HCT116 (cell line): ENCODE results near the gene RASAL2. TPM values are rescaled to one million over a fixed set of nuclear protein-coding genes. Genes with fewer than 3 reads are reported as not detected.

Experiments
- ATAC-seq: fragments of 200-7000 bp; cut with Tn5 transposase; 2 replicates; pipeline ENCODE4 v1.9.1; 2020; ENCODE audit warnings: mild to moderate bottlenecking, moderate library complexity
- BruUV-seq: library from RNA; stranded (reverse); fragments of 400-500 nt; replicated peaks from 2 replicates; lab custom pipeline; 2021; lab: Mats Ljungman, UMichigan
- CTCF ChIA-PET: fragments of 300-600 bp; sonication (Branson Sonifier 250); formaldehyde crosslinking; loops from one replicate; lab custom pipeline; 2021; ENCODE audit warnings: antibody characterized with exemption; lab: Charles Lee
- POLR2A ChIA-PET: fragments of 300-600, 350-600 bp; sonication (Branson Sonifier 250); formaldehyde crosslinking; loops from one replicate; lab custom pipeline; 2021; ENCODE audit warnings: antibody characterized with exemption; lab: Charles Lee
- RAD21 ChIA-PET, 2 experiments: fragments of 300-600 bp; sonication (Branson Sonifier 250); formaldehyde crosslinking; loops; one replicate each; lab custom pipeline; 2023; ENCODE audit warnings: low total read pairs in 2 of 2; ENCODE audit not compliant: uncharacterized antibody in 2 of 2, unreplicated experiment in 2 of 2, low non-redundant PET in 1 of 2; lab: Charles Lee
- DNase-seq: peaks from one replicate; pipeline ENCODE4 v3.0.0-alpha.2; 2010; ENCODE audit warnings: low read depth, low spot score
- H2AFZ ChIP-seq: fragments of 200-600 bp; shearing (Covaris generic), sonication (generic); 2 replicates; pipeline ENCODE4 v1.6.1; 2017; ENCODE audit warnings: low read depth, mixed run types, mixed read lengths, antibody characterized with exemption, low read length; ENCODE audit not compliant: poor library complexity, severe bottlenecking
- H3K27ac ChIP-seq: 2 replicates; pipeline ENCODE4 v1.5.1; 2012; ENCODE audit warnings: low read depth, low read length
- H3K27me3 ChIP-seq: fragments of 200-600 bp; sonication (generic); 2 replicates; pipeline ENCODE4 v1.6.1; 2016; ENCODE audit warnings: mixed run types, low read length, mixed read lengths; ENCODE audit not compliant: insufficient read depth
- H3K36me3 ChIP-seq, 2 experiments: fragments of 200-500 bp in 1 of 2; fragments of 200-600 bp in 1 of 2; sonication (Bioruptor generic) in 1 of 2; sonication (generic) in 1 of 2; 2 replicates each; pipeline versions ENCODE4 v1.5.1 to v1.6.1; 2014 to 2016; ENCODE audit warnings: low read length in 2 of 2, inconsistent platforms in 1 of 2, mixed read lengths in 1 of 2, mixed run types in 1 of 2; ENCODE audit not compliant: insufficient read depth in 2 of 2, control insufficient read depth in 1 of 2
- H3K4me1 ChIP-seq, 2 experiments: fragments of 200-600 bp in 1 of 2; sonication (generic) in 1 of 2; 2 replicates each; pipeline versions ENCODE4 v1.5.1 to v1.6.1; 2012 to 2017; ENCODE audit warnings: low read length in 2 of 2, inconsistent platforms in 1 of 2, mild to moderate bottlenecking in 1 of 2, mixed read lengths in 1 of 2, mixed run types in 1 of 2, moderate library complexity in 1 of 2; ENCODE audit not compliant: insufficient read depth in 2 of 2, control insufficient read depth in 1 of 2
- H3K4me2 ChIP-seq: fragments of 200-600 bp; sonication (generic); 2 replicates; pipeline ENCODE4 v1.6.1; 2017; ENCODE audit warnings: mixed run types, low read length, mixed read lengths
- H3K4me3 ChIP-seq, 2 experiments: fragments of 200-600 bp in 1 of 2; sonication (generic) in 1 of 2; replicated peaks in 1 of 2; 2 replicates each; pipeline ENCODE4 v1.5.1; 2011 to 2016; ENCODE audit warnings: low read length in 2 of 2, control low read depth in 1 of 2, low read depth in 1 of 2, mild to moderate bottlenecking in 1 of 2, mixed read lengths in 1 of 2, mixed run types in 1 of 2
- H3K79me2 ChIP-seq: fragments of 200-600 bp; sonication (generic); 2 replicates; pipeline ENCODE4 v1.6.1; 2017; ENCODE audit warnings: mild to moderate bottlenecking, mixed run types, low read length, moderate library complexity, mixed read lengths; ENCODE audit not compliant: insufficient read depth
- H3K9ac ChIP-seq: fragments of 200-600 bp; sonication (generic); 2 replicates; pipeline ENCODE4 v1.6.1; 2016; ENCODE audit warnings: low read length, mixed read lengths
- H3K9me2 ChIP-seq: fragments of 200-600 bp; sonication (generic), shearing (Covaris generic); 2 replicates; pipeline ENCODE4 v1.6.1; 2017; ENCODE audit warnings: mixed run types, mild to moderate bottlenecking, moderate library complexity; ENCODE audit not compliant: insufficient read depth
- H3K9me3 ChIP-seq, 2 experiments: fragments of 200-500 bp in 1 of 2; fragments of 200-600 bp in 1 of 2; sonication (Bioruptor generic) in 1 of 2; sonication (generic) in 1 of 2; 2 replicates each; pipeline ENCODE4 v1.6.1; 2014 to 2017; ENCODE audit warnings: low read length in 2 of 2, mixed read lengths in 2 of 2, inconsistent platforms in 1 of 2, low read depth in 1 of 2, mild to moderate bottlenecking in 1 of 2, mixed run types in 1 of 2, moderate library complexity in 1 of 2; ENCODE audit not compliant: control insufficient read depth in 1 of 2, insufficient read depth in 1 of 2
- H4K20me1 ChIP-seq: fragments of 200-600 bp; sonication (generic), shearing (Covaris generic); 2 replicates; pipeline ENCODE4 v1.6.1; 2017; ENCODE audit warnings: mixed run types, mild to moderate bottlenecking, moderate library complexity; ENCODE audit not compliant: insufficient read depth
- CBX3 ChIP-seq: IDR thresholded peaks from 2 replicates; pipeline ENCODE4 v1.6.1; 2012; ENCODE audit warnings: low read depth
- ELF1 ChIP-seq: IDR thresholded peaks from 2 replicates; pipeline ENCODE4 v1.6.1; 2012; ENCODE audit warnings: low read depth, borderline replicate concordance
- JUND ChIP-seq: IDR thresholded peaks from 2 replicates; pipeline ENCODE4 v1.6.1; 2012
- POLR2AphosphoS5 ChIP-seq: IDR thresholded peaks from 2 replicates; pipeline ENCODE4 v1.6.1; 2011; ENCODE audit warnings: mild to moderate bottlenecking, low read depth, low read length, moderate library complexity
- RAD21 ChIP-seq: IDR thresholded peaks from 2 replicates; pipeline ENCODE4 v1.6.1; 2012; ENCODE audit warnings: low read depth, mild to moderate bottlenecking
- TCF7L2 ChIP-seq: IDR thresholded peaks from 2 replicates; pipeline ENCODE4 v1.7.0; 2011; ENCODE audit warnings: borderline replicate concordance, inconsistent platforms; ENCODE audit not compliant: insufficient read depth, insufficient read length; ENCODE audit errors: extremely low read depth
- ZFX ChIP-seq: fragments of 450-650 bp; IDR thresholded peaks from 2 replicates; pipeline ENCODE4 v1.6.1; 2017
- ZNF274 ChIP-seq: fragments of 200-500 bp; sonication (Bioruptor generic); IDR thresholded peaks from 2 replicates; pipeline ENCODE4 v1.6.1; 2014; ENCODE audit warnings: mild to moderate bottlenecking, low read depth, low read length, inconsistent platforms
- intact Hi-C: fragments of 100-400 bp; cut with micrococcal nuclease; formaldehyde crosslinking; loops from 2 replicates; pipeline ENCODE4 v1.10.0; 2022
- total RNA-seq: library from RNA; stranded (reverse); gene quantifications from one replicate; pipeline ENCODE4 v1.2.1, GENCODE V29; 2021; ENCODE audit not compliant: unreplicated experiment
- TF ChIP-seq, protein P1 (sequence below), 3 experiments: fragments of 200-600 bp in 1 of 3; sonication (generic) in 1 of 3; IDR thresholded peaks in 2 of 3; conservative IDR thresholded peaks in 1 of 3; 2 replicates each; pipeline ENCODE4 v1.5.1; 2012 to 2017; ENCODE audit warnings: low read depth in 2 of 3, low read length in 2 of 3, antibody characterized with exemption in 1 of 3, borderline replicate concordance in 1 of 3, control low read depth in 1 of 3, mild to moderate bottlenecking in 1 of 3, mixed read lengths in 1 of 3, mixed run types in 1 of 3, moderate library complexity in 1 of 3; ENCODE audit not compliant: insufficient read depth in 1 of 3

RASAL2 gene
- total RNA-seq, 1 experiment from 2014 or later = 11.7 TPM

- H3K27me3 ChIP-seq = no peaks in the 10 kb centered on the region
- DNase-seq (no peak), ATAC-seq (no peak)
- no TSS peak for BruUV-seq
- ChIA-PET POLR2A (no interaction called here), CTCF (no interaction called here), RAD21 (no interaction called here)
- H3K9me3 ChIP-seq = no peaks in the 10 kb centered on the region
- intact Hi-C loops = loop anchor here (10.0 kb wide), 1 partner anchor 69 kb away; no protein-coding TSS in a partner anchor
- no peak overlapping the region for H2AFZ ChIP-seq
- no peaks in the 10 kb centered on the region for H3K79me2 ChIP-seq
- TF ChIP-seq TCF7L2 (no peak), ZNF274 (no peak), RAD21 (no peak), CBX3 (no peak), POLR2AphosphoS5 (no peak), JUND (no peak), ELF1 (no peak), ZFX (no peak)
- TF ChIP-seq, protein P1, sequence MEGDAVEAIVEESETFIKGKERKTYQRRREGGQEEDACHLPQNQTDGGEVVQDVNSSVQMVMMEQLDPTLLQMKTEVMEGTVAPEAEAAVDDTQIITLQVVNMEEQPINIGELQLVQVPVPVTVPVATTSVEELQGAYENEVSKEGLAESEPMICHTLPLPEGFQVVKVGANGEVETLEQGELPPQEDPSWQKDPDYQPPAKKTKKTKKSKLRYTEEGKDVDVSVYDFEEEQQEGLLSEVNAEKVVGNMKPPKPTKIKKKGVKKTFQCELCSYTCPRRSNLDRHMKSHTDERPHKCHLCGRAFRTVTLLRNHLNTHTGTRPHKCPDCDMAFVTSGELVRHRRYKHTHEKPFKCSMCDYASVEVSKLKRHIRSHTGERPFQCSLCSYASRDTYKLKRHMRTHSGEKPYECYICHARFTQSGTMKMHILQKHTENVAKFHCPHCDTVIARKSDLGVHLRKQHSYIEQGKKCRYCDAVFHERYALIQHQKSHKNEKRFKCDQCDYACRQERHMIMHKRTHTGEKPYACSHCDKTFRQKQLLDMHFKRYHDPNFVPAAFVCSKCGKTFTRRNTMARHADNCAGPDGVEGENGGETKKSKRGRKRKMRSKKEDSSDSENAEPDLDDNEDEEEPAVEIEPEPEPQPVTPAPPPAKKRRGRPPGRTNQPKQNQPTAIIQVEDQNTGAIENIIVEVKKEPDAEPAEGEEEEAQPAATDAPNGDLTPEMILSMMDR (IDR thresholded peaks at IDR 0.05 in 2 of 3, conservative IDR thresholded peaks at IDR 0.05 in 1 of 3; ENCODE audit: borderline replicate concordance in 1 of 3, insufficient read depth in 1 of 3, low read depth in 2 of 3, low read length in 2 of 3) = no peak
- H3K9ac ChIP-seq = no peak overlapping the region
- H3K4me2 ChIP-seq = no peak overlapping the region
- no peaks in the 10 kb centered on the region for H3K36me3 ChIP-seq
- peaks cover 0 to 14% of the 10 kb centered on the region in 2 experiments; a peak in 1 of 4 replicates for H3K4me1 ChIP-seq
- H4K20me1 ChIP-seq = no peaks in the 10 kb centered on the region
- no peak overlapping the region for H3K27ac ChIP-seq
- no peaks in the 10 kb centered on the region for H3K9me2 ChIP-seq
- H3K4me3 ChIP-seq = no peak overlapping the region
Observed at GRCh38 chr1:178273707-178274410, 180.0 kb downstream of the RASAL2 start.
